IMR-90 (cell line): ENCODE data around the gene AQP12A.

Source experiments
- CHD1 ChIP-seq: IDR thresholded peaks from 2 replicates; pipeline ENCODE4 v1.6.1; 2012; ENCODE audit warnings: low read depth, low read length, improper control_type of control experiment
- CTCF ChIP-seq: conservative IDR thresholded peaks from 2 replicates; pipeline ENCODE4 v1.5.1; 2012; ENCODE audit warnings: mild to moderate bottlenecking, low read depth, low read length, improper control_type of control experiment
- ELK1 ChIP-seq: fragments of 150-350 bp; IDR thresholded peaks from 2 replicates; pipeline ENCODE4 v1.6.1; 2016; ENCODE audit warnings: low read depth, mild to moderate bottlenecking, low read length, moderate library complexity, borderline replicate concordance
- MAFK ChIP-seq: IDR thresholded peaks from 2 replicates; pipeline ENCODE4 v1.6.1; 2012; ENCODE audit warnings: low read depth, low read length, improper control_type of control experiment
- MAZ ChIP-seq: IDR thresholded peaks from 2 replicates; pipeline ENCODE4 v1.6.1; 2012; ENCODE audit warnings: low read depth, mild to moderate bottlenecking, low read length, improper control_type of control experiment, moderate library complexity, borderline replicate concordance
- NFE2L2 ChIP-seq: fragments of 150-350 bp; IDR thresholded peaks from 2 replicates; pipeline ENCODE4 v1.6.1; 2016; ENCODE audit warnings: low read depth, mild to moderate bottlenecking, low read length
- POLR2A ChIP-seq: IDR thresholded peaks from 2 replicates; pipeline ENCODE4 v1.6.1; 2012; ENCODE audit warnings: mild to moderate bottlenecking, low read depth, low read length
- RAD21 ChIP-seq: IDR thresholded peaks from 2 replicates; pipeline ENCODE4 v1.6.1; 2012; ENCODE audit warnings: low read length, improper control_type of control experiment
- RCOR1 ChIP-seq: IDR thresholded peaks from 2 replicates; pipeline ENCODE4 v1.6.1; 2012; ENCODE audit warnings: mild to moderate bottlenecking, low read length, improper control_type of control experiment; ENCODE audit not compliant: insufficient replicate concordance
- RFX5 ChIP-seq: IDR thresholded peaks from 2 replicates; pipeline ENCODE4 v1.8.0; 2012; ENCODE audit warnings: low read depth, mild to moderate bottlenecking, low read length, moderate library complexity
- SMC3 ChIP-seq: fragments of 150-350 bp; IDR thresholded peaks from 2 replicates; pipeline ENCODE4 v1.6.1; 2016; ENCODE audit warnings: low read depth, mild to moderate bottlenecking, antibody characterized with exemption, low read length, moderate library complexity
- USF2 ChIP-seq: fragments of 150-350 bp; IDR thresholded peaks from 2 replicates; pipeline ENCODE4 v1.6.1; 2017; ENCODE audit warnings: mild to moderate bottlenecking, antibody characterized with exemption, low read length, low read depth

GRCh38 chr2:240651185-240651584 lies 40.5 kb upstream of the AQP12A start:
- TF ChIP-seq CTCF (no peak), RAD21 (no peak), ELK1 (no peak), POLR2A (no peak), RCOR1 (no peak), NFE2L2 (no peak), RFX5 (no peak), MAFK (no peak), USF2 (no peak), SMC3 (no peak), MAZ (no peak), CHD1 (no peak)
